OCI-LY3 (cell line): Measurements from ENCODE around the gene STK26.

Experiments
- H2AFZ ChIP-seq: fragments of 200-600, 300-600 bp; shearing (Covaris generic); 2 replicates; pipeline ENCODE4 v1.6.0; 2014; ENCODE audit warnings: antibody characterized with exemption, low read depth, low read length
- H3K27ac ChIP-seq: fragments of 200-600, 300-600 bp; sonication (generic); 2 replicates; pipeline ENCODE4 v1.5.1; 2014; ENCODE audit warnings: mild to moderate bottlenecking, low read length, moderate library complexity, mixed read lengths
- H3K27me3 ChIP-seq: fragments of 200-600, 300-600 bp; sonication (generic); 2 replicates; pipeline ENCODE4 v1.6.1; 2014; ENCODE audit warnings: low read depth, low read length, mixed read lengths
- H3K36me3 ChIP-seq: fragments of 200-600, 300-600 bp; sonication (generic); replicated peaks from 2 replicates; pipeline ENCODE3; 2014; ENCODE audit warnings: low read depth, low read length, mixed read lengths
- H3K4me1 ChIP-seq: fragments of 300-600, 200-600 bp; sonication (generic); 2 replicates; pipeline ENCODE4 v1.6.1; 2014; ENCODE audit warnings: low read length, mixed read lengths
- H3K4me2 ChIP-seq: fragments of 200-600, 300-600 bp; sonication (generic); 2 replicates; pipeline ENCODE4 v1.6.1; 2014; ENCODE audit warnings: low read length, mixed read lengths
- H3K4me3 ChIP-seq: fragments of 300-600, 200-600 bp; sonication (generic); 2 replicates; pipeline ENCODE4 v1.5.1; 2014; ENCODE audit warnings: antibody characterized with exemption, mild to moderate bottlenecking, low read length, moderate library complexity
- H3K79me2 ChIP-seq: fragments of 300-600, 200-600 bp; shearing (Covaris generic); 2 replicates; pipeline ENCODE4 v1.6.1; 2014; ENCODE audit warnings: mild to moderate bottlenecking, low read length, mixed read lengths
- H3K9ac ChIP-seq: fragments of 300-600, 200-600 bp; shearing (Covaris generic); 2 replicates; pipeline ENCODE4 v1.6.0; 2014; ENCODE audit warnings: mild to moderate bottlenecking, low read length, moderate library complexity
- H3K9me3 ChIP-seq: fragments of 200-600, 300-600 bp; shearing (Covaris generic); 2 replicates; pipeline ENCODE4 v1.6.1; 2014; ENCODE audit warnings: low read length, mixed read lengths; ENCODE audit not compliant: insufficient read depth
- H4K20me1 ChIP-seq: fragments of 200-600, 300-600 bp; sonication (generic); 2 replicates; pipeline ENCODE4 v1.6.1; 2016; ENCODE audit warnings: low read length, mixed read lengths; ENCODE audit not compliant: insufficient read depth
- CTCF ChIP-seq: fragments of 200-600, 300-600 bp; sonication (generic); IDR thresholded peaks from 2 replicates; pipeline ENCODE4 v1.5.1; 2014; ENCODE audit warnings: antibody characterized with exemption, low read length, low read depth
- EZH2phosphoT487 ChIP-seq: fragments of 200-600 bp; shearing (Covaris generic); IDR thresholded peaks from 2 replicates; pipeline ENCODE4 v1.6.1; 2018; ENCODE audit warnings: antibody characterized with exemption, mixed run types, low read depth

STK26 gene

GRCh38 chrX:131985526-131986049 is 37.5 kb upstream of the STK26 start:
- H3K27ac ChIP-seq: no peak overlapping the region
- H3K4me2 ChIP-seq: no peak overlapping the region
- H3K36me3 ChIP-seq: no peaks in the 10 kb centered on the region
- H4K20me1 ChIP-seq: no peaks in the 10 kb centered on the region
- TF ChIP-seq EZH2phosphoT487 (no peak), CTCF (peak; percentile 6; the same call in 1 of the 2 replicates)
- no peaks in the 10 kb centered on the region for H3K27me3 ChIP-seq
- no peak overlapping the region for H3K9ac ChIP-seq
- H3K4me3 ChIP-seq: no peak overlapping the region
- H3K79me2 ChIP-seq: no peaks in the 10 kb centered on the region
- peaks cover 25% of the 10 kb centered on the region for H3K4me1 ChIP-seq
- H2AFZ ChIP-seq: no peak overlapping the region
- H3K9me3 ChIP-seq: no peaks in the 10 kb centered on the region

- peak overlapping the region; percentile 93 for H2AFZ ChIP-seq
- no peaks in the 10 kb centered on the region for H3K36me3 ChIP-seq
- no peaks in the 10 kb centered on the region for H4K20me1 ChIP-seq
- peak overlapping the region; percentile 60 for H3K27ac ChIP-seq
- peak overlapping the region; percentile 51 for H3K4me3 ChIP-seq
- peak overlapping the region; percentile 29; the same call in 1 of the 2 replicates for H3K9ac ChIP-seq
- TF ChIP-seq EZH2phosphoT487 (no peak), CTCF (no peak)
- H3K4me1 ChIP-seq: peaks cover 25% of the 10 kb centered on the region
- peak overlapping the region; percentile 78 for H3K4me2 ChIP-seq
- no peaks in the 10 kb centered on the region for H3K79me2 ChIP-seq
- H3K27me3 ChIP-seq: no peaks in the 10 kb centered on the region
- no peaks in the 10 kb centered on the region for H3K9me3 ChIP-seq
These were observed 35.9 kb upstream of the STK26 start for GRCh38 chrX:131987252-131987651.

GRCh38 chrX:131988236-131988635 is 34.9 kb upstream of the STK26 start:
- no peaks in the 10 kb centered on the region for H3K79me2 ChIP-seq
- H3K36me3 ChIP-seq: no peaks in the 10 kb centered on the region
- TF ChIP-seq CTCF (no peak), EZH2phosphoT487 (no peak)
- H3K9me3 ChIP-seq: no peaks in the 10 kb centered on the region
- H4K20me1 ChIP-seq: no peaks in the 10 kb centered on the region
- H3K4me3 ChIP-seq: no peak overlapping the region
- peaks cover 25% of the 10 kb centered on the region for H3K4me1 ChIP-seq
- no peaks in the 10 kb centered on the region for H3K27me3 ChIP-seq
- H3K4me2 ChIP-seq: no peak overlapping the region
- H3K9ac ChIP-seq: no peak overlapping the region
- no peak overlapping the region for H3K27ac ChIP-seq
- no peak overlapping the region for H2AFZ ChIP-seq

- H4K20me1 ChIP-seq: no peaks in the 10 kb centered on the region
- no peak overlapping the region for H3K27ac ChIP-seq
- H2AFZ ChIP-seq: no peak overlapping the region
- no peaks in the 10 kb centered on the region for H3K36me3 ChIP-seq
- H3K79me2 ChIP-seq: no peaks in the 10 kb centered on the region
- H3K4me2 ChIP-seq: no peak overlapping the region
- no peaks in the 10 kb centered on the region for H3K9me3 ChIP-seq
- H3K4me1 ChIP-seq: peaks cover 14% of the 10 kb centered on the region
- TF ChIP-seq CTCF (no peak), EZH2phosphoT487 (no peak)
- H3K9ac ChIP-seq: no peak overlapping the region
- H3K4me3 ChIP-seq: no peak overlapping the region
- no peaks in the 10 kb centered on the region for H3K27me3 ChIP-seq
These were observed 22.0 kb upstream of the STK26 start for GRCh38 chrX:132001127-132001526.
